Ramos (cell line): Measurements from ENCODE around the gene TNNI3K.
"Not testable (repeated sequence)": the region's sequence is repeated elsewhere in the genome, so short reads cannot be mapped to it uniquely, and the experiment has no call there.

Source experiments
- in situ Hi-C: fragments of 300-500 bp; cut with MboI; formaldehyde crosslinking; loops from one replicate; pipeline ENCODE4 v1.14.3; 2022; ENCODE audit warnings: low sequenced_read_pairs; ENCODE audit not compliant: unreplicated experiment

TNNI3K gene

DNA sequence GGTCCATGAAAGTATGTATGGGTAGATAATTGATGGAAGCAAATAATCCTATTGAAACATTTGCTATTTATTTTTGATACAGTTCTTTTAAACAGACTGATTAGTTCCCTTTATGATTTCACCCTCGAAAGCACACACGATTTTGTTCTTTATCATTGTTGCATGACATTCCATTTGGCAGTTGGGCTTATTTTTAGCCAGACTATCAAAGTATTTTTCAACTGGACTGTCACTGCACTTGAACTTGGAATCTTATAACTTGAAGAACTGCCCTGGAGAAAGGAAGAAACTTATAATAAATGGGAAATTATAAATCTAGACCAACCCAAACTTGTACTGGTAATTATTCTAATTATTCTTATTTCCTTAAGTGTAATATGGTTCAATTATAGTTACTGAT, at the start of gene TNNI3K:
Gene TNNI3K (plus strand): TSS at position 235 of the 400 bp plus-strand sequence. CDS start 65 bp downstream, at position 300.
- in situ Hi-C loops = no loop called here

GRCh38 chr1:74193908-74194307, 41.3 kb upstream of the TNNI3K start:
- in situ Hi-C loops = no loop called here

GRCh38 chr1:74195339-74195738, 39.8 kb upstream of the TNNI3K start:
- in situ Hi-C loops = no loop called here

- in situ Hi-C loops = no loop called here
Measured at GRCh38 chr1:74197255-74197654, 37.9 kb upstream of the TNNI3K start.

- in situ Hi-C loops = no loop called here
Measured at GRCh38 chr1:74197657-74198552, 37.3 kb upstream of the TNNI3K start, which contains the start of the genes FPGT and LRRIQ3. Gene FPGT, plus strand, starts transcription at chr1:74198242. Its CDS starts 37 bp downstream, at chr1:74198279. Gene LRRIQ3, minus strand, starts transcription at chr1:74198176. Its CDS starts 14,492 bp downstream, at chr1:74183684.

DNA sequence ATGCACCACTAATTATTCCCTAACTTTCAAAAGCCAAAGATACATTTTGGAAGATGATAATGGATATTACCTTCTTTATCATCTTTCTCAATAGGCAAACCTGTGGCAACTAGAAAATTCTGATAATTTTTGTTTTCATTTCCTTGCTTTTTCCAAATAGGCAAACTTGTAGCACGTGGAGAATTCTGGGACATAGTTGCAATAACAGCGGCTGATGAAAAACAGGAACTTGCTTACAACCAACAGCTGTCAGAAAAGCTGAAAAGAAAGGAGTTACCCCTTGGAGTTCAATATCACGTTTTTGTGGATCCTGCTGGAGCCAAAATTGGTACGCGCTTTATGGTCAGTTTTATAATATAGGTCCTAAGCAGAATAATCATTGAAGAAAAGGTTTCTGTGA, 35.7 kb upstream of the TNNI3K start:
- in situ Hi-C loops = no loop called here

DNA sequence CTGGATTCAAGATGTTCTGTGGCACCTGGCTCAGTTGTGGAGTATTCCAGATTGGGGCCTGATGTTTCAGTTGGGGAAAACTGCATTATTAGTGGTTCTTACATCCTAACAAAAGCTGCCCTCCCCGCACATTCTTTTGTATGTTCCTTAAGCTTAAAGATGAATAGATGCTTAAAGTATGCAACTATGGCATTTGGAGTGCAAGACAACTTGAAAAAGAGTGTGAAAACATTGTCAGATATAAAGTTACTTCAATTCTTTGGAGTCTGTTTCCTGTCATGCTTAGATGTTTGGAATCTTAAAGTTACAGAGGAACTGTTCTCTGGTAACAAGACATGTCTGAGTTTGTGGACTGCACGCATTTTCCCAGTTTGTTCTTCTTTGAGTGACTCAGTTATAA, 29.9 kb upstream of the TNNI3K start:
- in situ Hi-C loops = no loop called here

GRCh38 chr1:74215229-74215628, 20.0 kb upstream of the TNNI3K start:
- in situ Hi-C loops = no loop called here

DNA sequence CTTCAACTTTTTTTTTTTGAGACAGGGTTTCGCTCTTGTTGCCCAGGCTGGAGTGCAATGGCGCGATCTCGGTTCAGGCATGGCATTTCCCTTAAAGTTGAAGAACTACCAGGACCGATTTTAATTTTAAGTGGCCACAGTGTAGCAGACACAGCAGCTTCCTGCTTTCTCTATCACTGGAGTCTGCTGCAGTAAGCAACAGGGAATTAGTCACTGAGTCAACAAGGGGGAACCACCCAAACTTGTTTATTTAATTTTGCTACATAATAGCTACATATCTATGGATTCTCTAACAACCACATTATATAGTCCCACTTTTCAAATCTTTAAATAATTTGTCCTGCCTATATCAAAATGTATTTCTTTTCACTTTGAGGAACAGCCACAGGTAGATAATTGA, 12.5 kb upstream of the TNNI3K start:
- in situ Hi-C loops = no loop called here

GRCh38 chr1:74223453-74223852, 11.7 kb upstream of the TNNI3K start:
- in situ Hi-C loops = no loop called here

GRCh38 chr1:74236440-74236839, 1.3 kb downstream of the TNNI3K start:
- in situ Hi-C loops = no loop called here

GRCh38 chr1:74237035-74237434, 1.8 kb downstream of the TNNI3K start:
- in situ Hi-C loops = no loop called here

GRCh38 chr1:74237787-74238186, 2.6 kb downstream of the TNNI3K start:
- in situ Hi-C loops = no loop called here

DNA sequence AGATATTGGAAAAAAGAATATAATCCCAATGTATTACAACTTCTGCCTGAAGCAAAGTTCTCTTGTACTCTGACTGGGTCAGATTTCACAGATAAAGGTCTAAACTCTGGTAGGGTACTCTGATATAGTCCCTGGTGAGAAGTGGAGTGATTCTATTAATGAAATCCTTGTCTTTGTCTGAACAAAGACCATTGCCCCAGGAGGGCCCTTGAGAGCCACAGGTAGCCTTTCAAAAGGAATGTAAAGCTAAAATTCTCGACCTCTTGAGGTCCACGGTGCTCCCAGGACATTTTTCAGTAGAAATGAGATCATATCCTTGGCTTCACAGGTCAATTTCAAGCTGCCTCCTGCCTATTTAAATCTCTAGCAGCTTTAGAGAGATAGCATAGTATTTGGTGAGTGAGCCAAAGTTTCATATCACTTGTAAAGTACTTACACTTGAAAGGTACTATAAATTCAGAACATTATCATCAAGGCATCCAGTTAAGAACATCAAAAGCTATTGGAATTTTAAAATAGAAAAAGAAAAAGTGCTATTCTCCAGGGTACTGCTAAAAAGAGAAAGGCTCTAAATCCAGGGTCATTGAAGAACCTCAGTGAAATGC, 10.1 kb downstream of the TNNI3K start:
- in situ Hi-C loops = no loop called here

- in situ Hi-C loops = no loop called here
Measured at GRCh38 chr1:74246315-74246714, 11.1 kb downstream of the TNNI3K start.

DNA sequence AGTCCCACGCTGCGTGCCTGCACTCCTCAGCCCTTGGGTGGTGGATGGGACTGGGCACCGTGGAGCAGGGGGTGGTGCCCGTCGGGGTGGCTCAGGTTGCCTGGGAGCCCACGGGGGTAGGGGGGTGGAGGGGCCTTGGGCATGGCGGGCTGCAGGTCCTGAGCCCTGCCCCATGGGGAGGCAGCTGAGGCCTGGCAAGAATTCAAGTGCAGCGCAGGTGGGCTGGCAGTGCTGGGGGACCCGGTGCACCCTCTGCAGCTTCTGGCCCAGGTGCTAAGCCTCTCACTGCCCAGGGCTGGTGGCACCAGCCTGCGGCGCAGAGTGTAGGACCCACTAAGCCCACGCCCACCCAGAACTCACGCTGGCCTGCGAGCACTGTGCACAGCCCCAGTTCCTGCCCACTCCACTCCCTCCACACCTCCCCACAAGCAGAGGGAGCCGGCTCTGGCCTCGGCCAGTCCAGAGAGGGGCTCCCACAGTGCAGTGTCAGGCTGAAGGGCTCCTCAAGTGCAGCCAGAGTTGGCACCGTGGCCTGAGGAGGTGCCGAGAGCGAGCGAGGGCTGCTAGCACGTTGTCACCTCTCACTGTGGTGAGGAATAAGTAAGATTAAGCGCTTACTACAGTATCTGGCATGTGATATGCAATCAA, 12.8 kb downstream of the TNNI3K start:
- in situ Hi-C loops = no loop called here

GRCh38 chr1:74253243-74253824, 18.1 kb downstream of the TNNI3K start:
- in situ Hi-C loops = not testable (repeated sequence)

DNA sequence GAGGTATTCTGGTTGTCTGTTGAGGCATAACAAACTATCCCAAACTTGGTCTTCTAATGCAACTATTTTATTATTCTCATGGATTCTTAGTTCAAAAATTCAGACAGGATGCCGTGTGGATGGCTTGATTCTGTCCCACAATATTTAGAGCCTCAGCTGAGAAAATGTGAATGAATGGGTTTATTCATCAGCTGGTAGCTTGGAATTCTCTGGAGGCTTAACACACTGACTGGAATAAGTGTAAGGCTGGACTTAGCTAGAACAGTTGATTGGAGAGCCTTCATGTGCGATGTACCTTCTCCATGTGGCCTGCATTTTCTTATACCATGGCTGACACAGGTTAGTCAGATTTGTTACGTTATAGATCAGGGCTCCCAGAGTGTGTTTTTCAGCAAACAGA, 30.8 kb downstream of the TNNI3K start:
- in situ Hi-C loops = no loop called here

GRCh38 chr1:74271503-74271902, 36.3 kb downstream of the TNNI3K start:
- in situ Hi-C loops = no loop called here

- in situ Hi-C loops = no loop called here
Measured at GRCh38 chr1:74280642-74281396, 45.6 kb downstream of the TNNI3K start.
